HG03139 (cell line): ENCODE results near the gene DUOXA2.
"Not testable (repeated sequence)": the region's sequence is repeated elsewhere in the genome, so short reads cannot be mapped to it uniquely, and the experiment has no call there.

Experiments
- ATAC-seq: cut with Tn5 transposase; IDR thresholded peaks from one replicate; pipeline ENCODE4 v1.9.1; 2021; ENCODE audit not compliant: unreplicated experiment

DUOXA2 gene

GRCh38 chr15:45134682-45135604 lies 20.8 kb downstream of the DUOXA2 start:
- ATAC-seq: no peak

GRCh38 chr15:45135705-45136377 lies 21.7 kb downstream of the DUOXA2 start:
- ATAC-seq: not testable (repeated sequence)

- no peak for ATAC-seq
These were observed 22.2 kb downstream of the DUOXA2 start for GRCh38 chr15:45136378-45136764.

GRCh38 chr15:45137703-45138102 lies 23.6 kb downstream of the DUOXA2 start:
- ATAC-seq: no peak

GRCh38 chr15:45138814-45139765 lies 25.0 kb downstream of the DUOXA2 start:
- no peak for ATAC-seq

- no peak for ATAC-seq
These were observed 25.6 kb downstream of the DUOXA2 start for GRCh38 chr15:45139770-45140169.

GRCh38 chr15:45140557-45141250 lies 26.6 kb downstream of the DUOXA2 start:
- no peak for ATAC-seq

- ATAC-seq: no peak
These were observed 27.3 kb downstream of the DUOXA2 start for GRCh38 chr15:45141386-45141785.

- no peak for ATAC-seq
These were observed 28.9 kb downstream of the DUOXA2 start for GRCh38 chr15:45143056-45143455.

GRCh38 chr15:45143946-45144345 lies 29.8 kb downstream of the DUOXA2 start:
- ATAC-seq: no peak

GRCh38 chr15:45144775-45145174 lies 30.6 kb downstream of the DUOXA2 start:
- ATAC-seq: no peak

- ATAC-seq: no peak
These were observed 32.3 kb downstream of the DUOXA2 start for GRCh38 chr15:45146405-45146804.

GRCh38 chr15:45147606-45148005 lies 33.5 kb downstream of the DUOXA2 start:
- no peak for ATAC-seq

GRCh38 chr15:45148076-45149059 lies 34.2 kb downstream of the DUOXA2 start:
- no peak for ATAC-seq

- no peak for ATAC-seq
These were observed 34.9 kb downstream of the DUOXA2 start for GRCh38 chr15:45149060-45149459.

- no peak for ATAC-seq
These were observed 36.4 kb downstream of the DUOXA2 start for GRCh38 chr15:45150481-45150880.

GRCh38 chr15:45150997-45151396 lies 36.9 kb downstream of the DUOXA2 start:
- ATAC-seq: no peak

GRCh38 chr15:45151998-45152828 lies 38.1 kb downstream of the DUOXA2 start:
- ATAC-seq: no peak
